Endothelial cell of umbilical vein (primary cell): Measurements from ENCODE around the gene GON4L. TPM values are rescaled to one million over a fixed set of nuclear protein-coding genes. Genes with fewer than 3 reads are reported as not detected.

ENCODE experiments used
- BruUV-seq: library from RNA; stranded (reverse); fragments of 400-500 nt; replicated peaks from 2 replicates; lab custom pipeline; 2021; lab: Mats Ljungman, UMichigan
- CTCF ChIA-PET: fragments of 300-600, 350-600 bp; sonication (Branson Sonifier 250); formaldehyde crosslinking; loops from one replicate; lab custom pipeline; 2021; ENCODE audit warnings: antibody characterized with exemption, inconsistent platforms; lab: Charles Lee
- POLR2A ChIA-PET: fragments of 300-600, 350-600 bp; sonication (Branson Sonifier 250); formaldehyde crosslinking; loops from one replicate; lab custom pipeline; 2021; ENCODE audit warnings: antibody characterized with exemption, inconsistent platforms; lab: Charles Lee
- DNase-seq: peaks from one replicate; pipeline ENCODE4 v3.0.0-alpha.2; 2011; ENCODE audit warnings: low read depth, low spot score
- FAIRE-seq: peaks from 2 replicates; lab custom pipeline; 2011; peaks lifted over from hg19 to GRCh38; lab: Jason Lieb, UNC
- H2AFZ ChIP-seq: 2 replicates; pipeline ENCODE4 v1.6.0; 2012; ENCODE audit warnings: low read depth, low read length, control low read depth, inconsistent platforms
- H3K27ac ChIP-seq: 2 replicates; pipeline ENCODE4 v1.5.1; 2011; ENCODE audit warnings: low read depth, mild to moderate bottlenecking, control low read depth, low read length, moderate library complexity; ENCODE audit not compliant: insufficient read depth
- H3K27me3 ChIP-seq, 2 experiments: 2 replicates each; pipeline versions ENCODE4 v1.6.0 to v1.6.1; 2011; ENCODE audit warnings: low read length in 2 of 2, mixed read lengths in 1 of 2; ENCODE audit not compliant: control insufficient read depth in 2 of 2, insufficient read depth in 2 of 2
- H3K36me3 ChIP-seq, 2 experiments: 2 replicates in 1 of 2; 3 replicates in 1 of 2; pipeline ENCODE4 v1.5.1; 2011; ENCODE audit warnings: low read length in 2 of 2, mild to moderate bottlenecking in 1 of 2, moderate library complexity in 1 of 2; ENCODE audit not compliant: control insufficient read depth in 2 of 2, insufficient read depth in 2 of 2; ENCODE audit errors: extremely low read depth in 1 of 2
- H3K4me1 ChIP-seq: 3 replicates; pipeline ENCODE4 v1.5.1; 2011; ENCODE audit warnings: mild to moderate bottlenecking, low read length; ENCODE audit not compliant: control insufficient read depth, insufficient read depth; ENCODE audit errors: extremely low read depth
- H3K4me2 ChIP-seq: 2 replicates; pipeline ENCODE4 v1.6.1; 2011; ENCODE audit warnings: low read length, control low read depth, mixed read lengths; ENCODE audit not compliant: insufficient read depth
- H3K4me3 ChIP-seq, 3 experiments: fragments of 200-600 bp in 1 of 3; sonication (generic), shearing (Covaris generic) in 1 of 3; replicated peaks in 1 of 3; 2 replicates each; pipeline ENCODE4 v1.5.1; 2011 to 2016; ENCODE audit warnings: control low read depth in 3 of 3, low read length in 3 of 3, mild to moderate bottlenecking in 2 of 3, inconsistent platforms in 1 of 3, low read depth in 1 of 3, moderate library complexity in 1 of 3; ENCODE audit not compliant: insufficient read depth in 1 of 3
- H3K79me2 ChIP-seq: 2 replicates; pipeline ENCODE4 v1.6.0; 2012; ENCODE audit warnings: low read length, inconsistent platforms; ENCODE audit not compliant: control insufficient read depth, insufficient read depth
- H3K9ac ChIP-seq: replicated peaks from 2 replicates; pipeline ENCODE3; 2011; ENCODE audit warnings: low read length, control low read depth; ENCODE audit not compliant: insufficient read depth; ENCODE audit errors: extremely low read depth
- H3K9me1 ChIP-seq: replicated peaks from 3 replicates; pipeline ENCODE4 v1.6.0; 2011; ENCODE audit warnings: mild to moderate bottlenecking, low read length; ENCODE audit not compliant: control insufficient read depth, insufficient read depth; ENCODE audit errors: extremely low read depth
- H3K9me3 ChIP-seq: replicated peaks from 2 replicates; pipeline ENCODE4 v1.5.1; 2012; ENCODE audit warnings: low read length, inconsistent platforms; ENCODE audit not compliant: control insufficient read depth, insufficient read depth
- H4K20me1 ChIP-seq: replicated peaks from 2 replicates; pipeline ENCODE3; 2011; ENCODE audit warnings: mild to moderate bottlenecking, low read length; ENCODE audit not compliant: control insufficient read depth, insufficient read depth; ENCODE audit errors: extremely low read depth
- EZH2 ChIP-seq: IDR thresholded peaks from 2 replicates; pipeline ENCODE4 v1.6.1; 2012; ENCODE audit warnings: borderline replicate concordance, low read depth, mild to moderate bottlenecking, moderate library complexity, low read length, inconsistent platforms; ENCODE audit not compliant: severe bottlenecking
- GATA2 ChIP-seq: IDR thresholded peaks from 2 replicates; pipeline ENCODE4 v1.7.0; 2011; ENCODE audit warnings: low read depth, mild to moderate bottlenecking, moderate library complexity, mixed read lengths, low read length; ENCODE audit not compliant: insufficient read length, insufficient read depth
- MYC ChIP-seq: IDR thresholded peaks from one replicate; pipeline ENCODE4 v1.6.1; 2011; ENCODE audit warnings: mild to moderate bottlenecking, low read depth, low read length
- POLR2AphosphoS5 ChIP-seq: IDR thresholded peaks from 2 replicates; pipeline ENCODE4 v1.6.1; 2012; ENCODE audit warnings: low read depth, mild to moderate bottlenecking, control low read depth, low read length, moderate library complexity; ENCODE audit not compliant: insufficient read depth
- dilution Hi-C: fragments of 300-500 bp; cut with MboI; formaldehyde crosslinking; loops from one replicate; pipeline ENCODE4 v1.15.0; 2019; ENCODE audit warnings: low sequenced_read_pairs; ENCODE audit not compliant: extremely low pct_ligation_motif_present
- intact Hi-C: fragments of 100-400 bp; cut with micrococcal nuclease; formaldehyde crosslinking; loops from one replicate; pipeline ENCODE4 v1.10.0; 2022
- polyA plus RNA-seq, 4 experiments: library from polyadenylated mRNA; depleted of rRNA in 3 of 4; stranded (reverse) in 3 of 4; unstranded in 1 of 4; fragments of >200 nt; gene quantifications; 2 replicates each; pipeline versions ENCODE4 v1.2.1 to v1.2.3, GENCODE V29; 2011 to 2012; ENCODE audit warnings: missing spikeins in 1 of 4
- total RNA-seq: library from RNA; stranded (reverse); gene quantifications from 2 replicates; pipeline ENCODE4 v1.2.3, GENCODE V29; 2021

Gene GON4L
- total and polyA plus RNA-seq, 2 donors (not counting 3 experiments of a cell fraction or from before 2014, with no cell fraction given) = 30.5 to 58.7 TPM

GRCh38 chr1:155776414-155776813 is 80.6 kb downstream of the GON4L start:
- H3K9ac ChIP-seq = no peak overlapping the region
- intact Hi-C loops (no loop called here), dilution Hi-C loops (no loop called here)
- H3K9me1 ChIP-seq = no peaks in the 10 kb centered on the region
- no peaks in the 10 kb centered on the region for H3K4me1 ChIP-seq
- H2AFZ ChIP-seq = no peak overlapping the region
- no peak for DNase-seq
- ChIA-PET CTCF (no interaction called here), POLR2A (no interaction called here)
- BruUV-seq = no TSS peak
- H3K4me3 ChIP-seq = no peak overlapping the region
- FAIRE-seq = no peak
- H3K79me2 ChIP-seq = no peaks in the 10 kb centered on the region
- H3K27ac ChIP-seq = no peak overlapping the region
- no peaks in the 10 kb centered on the region for H3K27me3 ChIP-seq
- H3K9me3 ChIP-seq = no peaks in the 10 kb centered on the region
- H4K20me1 ChIP-seq = no peaks in the 10 kb centered on the region
- no peak for TF ChIP-seq MYC
- no peak for TF ChIP-seq GATA2
- TF ChIP-seq POLR2AphosphoS5 = no peak
- TF ChIP-seq EZH2 = no peak
- H3K4me2 ChIP-seq = no peak overlapping the region
- H3K36me3 ChIP-seq = peaks cover 4 to 20% of the 10 kb centered on the region in 2 experiments

GRCh38 chr1:155773221-155773620 is 83.8 kb downstream of the GON4L start:
- intact Hi-C loops = no loop called here
- no peaks in the 10 kb centered on the region for H3K79me2 ChIP-seq
- dilution Hi-C loops = no loop called here

More at GRCh38 chr1:155773221-155773620, 83.8 kb downstream of the GON4L start:
- H3K27ac ChIP-seq = no peak overlapping the region
- peaks cover 11 to 30% of the 10 kb centered on the region in 2 experiments for H3K36me3 ChIP-seq
- no peak overlapping the region for H3K4me2 ChIP-seq
- ChIA-PET CTCF (no interaction called here), POLR2A (no interaction called here)
- TF ChIP-seq EZH2 = no peak
- no peaks in the 10 kb centered on the region for H4K20me1 ChIP-seq
- FAIRE-seq = no peak
- DNase-seq = no peak
- BruUV-seq = no TSS peak
- no peaks in the 10 kb centered on the region for H3K27me3 ChIP-seq
- H3K9me1 ChIP-seq = no peaks in the 10 kb centered on the region
- no peaks in the 10 kb centered on the region for H3K9me3 ChIP-seq
- no peak overlapping the region for H3K9ac ChIP-seq
- no peaks in the 10 kb centered on the region for H3K4me1 ChIP-seq
- H2AFZ ChIP-seq = no peak overlapping the region
- H3K4me3 ChIP-seq = no peak overlapping the region
